DND-41 (cell line): Measurements from ENCODE around the gene STAM.

Experiments
- EZH2 ChIP-seq: IDR thresholded peaks from 3 replicates; pipeline ENCODE4 v1.6.1; 2012; ENCODE audit warnings: borderline replicate concordance, low read depth, mild to moderate bottlenecking, moderate library complexity, low read length, inconsistent platforms; ENCODE audit not compliant: severe bottlenecking
- TF ChIP-seq, protein P1 (sequence below): IDR thresholded peaks from 2 replicates; pipeline ENCODE4 v1.5.1; 2012; ENCODE audit warnings: borderline replicate concordance, low read length, moderate library complexity, mild to moderate bottlenecking; ENCODE audit not compliant: poor library complexity, severe bottlenecking; ENCODE audit errors: extremely low read depth

- TF ChIP-seq, protein P1, sequence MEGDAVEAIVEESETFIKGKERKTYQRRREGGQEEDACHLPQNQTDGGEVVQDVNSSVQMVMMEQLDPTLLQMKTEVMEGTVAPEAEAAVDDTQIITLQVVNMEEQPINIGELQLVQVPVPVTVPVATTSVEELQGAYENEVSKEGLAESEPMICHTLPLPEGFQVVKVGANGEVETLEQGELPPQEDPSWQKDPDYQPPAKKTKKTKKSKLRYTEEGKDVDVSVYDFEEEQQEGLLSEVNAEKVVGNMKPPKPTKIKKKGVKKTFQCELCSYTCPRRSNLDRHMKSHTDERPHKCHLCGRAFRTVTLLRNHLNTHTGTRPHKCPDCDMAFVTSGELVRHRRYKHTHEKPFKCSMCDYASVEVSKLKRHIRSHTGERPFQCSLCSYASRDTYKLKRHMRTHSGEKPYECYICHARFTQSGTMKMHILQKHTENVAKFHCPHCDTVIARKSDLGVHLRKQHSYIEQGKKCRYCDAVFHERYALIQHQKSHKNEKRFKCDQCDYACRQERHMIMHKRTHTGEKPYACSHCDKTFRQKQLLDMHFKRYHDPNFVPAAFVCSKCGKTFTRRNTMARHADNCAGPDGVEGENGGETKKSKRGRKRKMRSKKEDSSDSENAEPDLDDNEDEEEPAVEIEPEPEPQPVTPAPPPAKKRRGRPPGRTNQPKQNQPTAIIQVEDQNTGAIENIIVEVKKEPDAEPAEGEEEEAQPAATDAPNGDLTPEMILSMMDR: peak; percentile 36
- TF ChIP-seq EZH2: no peak
These were observed 92.3 kb downstream of the STAM start for GRCh38 chr10:17736223-17736622.
